Stimulated activated memory B cell treated with anti-CD40 and anti-IgM and Interleukin-4, amounts not matched to agents 10 μg/mL and 1 μg/mL and 100 μg/mL, for 72 hours (primary cell): Measurements from ENCODE around the gene ETV3.

Experiments
- ATAC-seq: fragments of 150-1000 bp; cut with Tn5 transposase; 2 replicates; pipeline ENCODE4 v1.10.0; 2021
- H3K27ac Mint-ChIP-seq: one replicate; pipeline ENCODE4 v1.8.0; 2022; ENCODE audit warnings: mild to moderate bottlenecking, mixed read lengths
- H3K27me3 Mint-ChIP-seq: one replicate; pipeline ENCODE4 v1.8.0; 2022; ENCODE audit warnings: mixed read lengths
- H3K36me3 Mint-ChIP-seq: one replicate; pipeline ENCODE4 v1.8.0; 2022; ENCODE audit warnings: mixed read lengths
- H3K4me1 Mint-ChIP-seq: one replicate; pipeline ENCODE4 v1.8.0; 2022; ENCODE audit warnings: mixed read lengths
- H3K4me3 Mint-ChIP-seq: one replicate; pipeline ENCODE4 v1.8.0; 2022; ENCODE audit warnings: mild to moderate bottlenecking, moderate library complexity, mixed read lengths
- H3K9me3 Mint-ChIP-seq: one replicate; pipeline ENCODE4 v1.8.0; 2022; ENCODE audit warnings: mixed read lengths

ETV3 gene

DNA sequence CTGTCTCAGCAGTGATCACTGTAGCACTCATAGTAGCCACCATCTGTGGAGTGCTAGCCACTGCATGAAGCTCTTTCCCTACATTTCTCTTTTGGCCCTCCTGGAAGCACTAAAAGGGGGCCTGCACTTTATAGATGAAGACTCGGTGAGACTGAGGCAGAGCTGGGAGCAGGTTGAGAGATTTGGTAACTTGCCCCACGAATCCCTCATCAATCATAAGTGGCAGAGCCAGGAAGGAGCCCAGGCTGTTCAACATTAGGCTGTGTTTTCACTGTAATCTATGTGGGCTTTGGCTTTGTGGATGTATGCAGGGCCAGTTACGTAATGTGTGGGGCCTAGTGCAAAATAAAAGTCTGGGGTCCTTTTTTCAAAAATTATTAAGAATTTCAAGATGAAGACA is 13.3 kb upstream of the ETV3 start:
- Mint-ChIP-seq H3K9me3 (no peaks in the 10 kb centered on the region), H3K36me3 (no peaks in the 10 kb centered on the region), H3K4me3 (no peak overlapping the region), H3K27me3 (peaks cover 19% of the 10 kb centered on the region), H3K4me1 (peaks cover 54% of the 10 kb centered on the region), H3K27ac (no peak overlapping the region)
- ATAC-seq, result no peak

DNA sequence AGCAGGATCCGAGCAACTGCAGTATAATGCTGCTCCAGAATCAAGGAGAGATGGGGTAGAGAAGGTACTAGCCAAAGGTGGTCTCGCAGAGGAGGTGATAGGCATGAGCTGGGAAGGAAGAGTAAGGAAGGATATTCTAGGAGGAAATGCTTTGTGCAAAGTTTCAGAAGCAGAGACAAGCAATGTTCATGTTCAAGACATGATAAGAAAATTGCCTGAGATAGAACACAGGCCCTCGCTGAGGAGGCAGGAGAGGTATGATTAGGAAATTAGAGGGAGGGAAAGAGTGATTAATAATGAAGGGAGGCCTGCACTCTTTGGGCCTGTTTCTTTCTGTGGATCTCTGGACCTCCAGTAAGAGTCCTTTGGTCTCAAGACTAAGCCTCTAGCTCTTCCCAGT is 12.9 kb upstream of the ETV3 start:
- H3K4me1 Mint-ChIP-seq, result peaks cover 53% of the 10 kb centered on the region
- H3K9me3 Mint-ChIP-seq, result no peaks in the 10 kb centered on the region
- no peaks in the 10 kb centered on the region for H3K36me3 Mint-ChIP-seq
- no peak overlapping the region for H3K4me3 Mint-ChIP-seq
- peaks cover 14% of the 10 kb centered on the region for H3K27me3 Mint-ChIP-seq
- ATAC-seq, result no peak
- H3K27ac Mint-ChIP-seq, result peak overlapping the region; percentile 10

GRCh38 chr1:157150631-157151030 is 12.4 kb upstream of the ETV3 start:
- Mint-ChIP-seq H3K9me3 (no peaks in the 10 kb centered on the region), H3K27ac (peak overlapping the region; percentile 10), H3K4me3 (no peak overlapping the region), H3K27me3 (peaks cover 10% of the 10 kb centered on the region), H3K4me1 (peaks cover 48% of the 10 kb centered on the region), H3K36me3 (no peaks in the 10 kb centered on the region)
- no peak for ATAC-seq

DNA sequence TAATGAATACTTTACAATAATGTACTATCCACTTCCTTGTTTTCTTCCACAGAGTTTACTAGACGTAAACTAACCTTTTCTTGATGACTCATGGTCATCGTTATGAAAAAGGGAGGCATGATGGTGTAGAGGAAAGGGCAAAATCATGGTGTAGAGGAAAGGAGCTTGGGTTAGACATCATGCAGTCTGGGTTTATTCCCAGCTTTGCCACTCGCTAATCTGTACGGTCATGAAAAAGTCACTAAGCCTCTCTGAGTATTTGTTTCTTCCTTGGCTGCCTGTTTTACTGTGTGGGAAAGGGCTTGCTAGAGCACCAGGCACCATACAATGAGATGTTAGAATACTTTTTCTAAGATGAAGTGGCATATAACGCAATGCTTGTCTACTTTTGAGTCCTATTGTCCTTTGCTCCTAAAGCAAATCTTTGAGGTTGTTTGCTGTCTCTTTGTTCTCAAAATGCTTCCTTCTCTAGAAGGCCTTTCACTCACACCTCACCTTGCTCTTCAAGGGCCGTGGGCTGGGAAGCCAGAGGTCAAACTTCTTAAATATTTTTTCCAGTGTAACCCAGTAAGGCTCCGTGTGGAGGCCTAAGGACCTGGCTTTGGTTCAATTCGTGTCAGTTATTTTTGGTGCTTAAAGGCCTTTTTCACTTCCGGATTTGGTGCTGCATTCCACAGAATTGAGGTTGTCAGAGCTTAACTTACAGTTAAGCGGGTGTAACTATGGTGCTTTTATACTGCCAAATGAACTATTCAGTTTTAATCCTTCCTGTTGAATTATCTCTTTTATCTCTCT is 9.9 kb upstream of the ETV3 start:
- Mint-ChIP-seq H3K4me3 (no peak overlapping the region), H3K27ac (peak overlapping the region; percentile 53), H3K36me3 (no peaks in the 10 kb centered on the region), H3K4me1 (peaks cover 25% of the 10 kb centered on the region), H3K9me3 (no peaks in the 10 kb centered on the region), H3K27me3 (no peaks in the 10 kb centered on the region)
- ATAC-seq, result peak; percentile 65

GRCh38 chr1:157147037-157147436 is 8.8 kb upstream of the ETV3 start:
- Mint-ChIP-seq H3K36me3 (no peaks in the 10 kb centered on the region), H3K27me3 (no peaks in the 10 kb centered on the region), H3K9me3 (no peaks in the 10 kb centered on the region), H3K4me3 (no peak overlapping the region), H3K4me1 (peaks cover 34% of the 10 kb centered on the region), H3K27ac (peak overlapping the region; percentile 53)
- ATAC-seq, result no peak

DNA sequence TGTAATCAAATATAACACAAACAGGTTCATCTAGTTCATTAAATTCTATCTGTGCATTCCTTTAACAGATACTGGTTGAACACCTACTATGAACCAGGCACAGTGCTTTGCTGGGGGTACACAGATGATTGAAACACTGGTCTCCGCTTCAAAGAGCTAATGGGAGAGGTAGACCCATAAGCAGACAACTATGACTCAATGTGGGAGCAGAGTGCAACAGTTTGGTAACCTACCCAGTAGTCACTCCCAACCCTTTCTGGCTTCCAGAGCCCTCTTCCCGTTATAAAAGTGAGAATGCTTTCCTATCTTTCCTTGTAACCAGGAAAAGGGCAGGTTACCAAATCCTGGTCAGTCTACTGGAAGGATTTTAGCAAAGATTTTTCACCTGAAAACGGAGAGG is 8.0 kb upstream of the ETV3 start:
- Mint-ChIP-seq H3K27me3 (no peaks in the 10 kb centered on the region), H3K9me3 (no peaks in the 10 kb centered on the region), H3K27ac (no peak overlapping the region), H3K4me3 (no peak overlapping the region), H3K4me1 (peaks cover 41% of the 10 kb centered on the region), H3K36me3 (no peaks in the 10 kb centered on the region)
- ATAC-seq, result no peak

DNA sequence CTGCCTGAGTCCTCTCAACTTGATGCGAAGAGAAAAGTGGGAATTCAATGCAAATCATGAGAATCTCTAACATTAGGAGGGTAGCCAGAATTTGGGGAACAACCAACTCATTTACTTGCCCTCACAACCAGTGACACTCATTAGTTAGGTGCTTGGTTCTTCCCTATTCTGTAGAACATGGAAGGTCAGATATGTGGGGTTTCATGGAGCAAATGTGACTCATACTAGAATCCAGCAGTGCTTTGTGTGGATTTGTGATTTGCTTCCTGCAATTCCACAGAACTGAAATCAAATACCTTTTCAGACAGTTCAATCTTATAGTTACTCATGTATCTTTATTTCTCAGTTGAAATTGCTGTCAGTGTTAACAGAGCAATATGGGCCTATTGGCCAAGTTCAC is 6.9 kb upstream of the ETV3 start:
- ATAC-seq, result no peak

GRCh38 chr1:157144509-157144908 is 6.3 kb upstream of the ETV3 start:
- H3K4me1 Mint-ChIP-seq, result peaks cover 50% of the 10 kb centered on the region

More for the DNA sequence above, 6.9 kb upstream of the ETV3 start:
- Mint-ChIP-seq H3K9me3 (no peaks in the 10 kb centered on the region), H3K4me3 (no peak overlapping the region), H3K36me3 (no peaks in the 10 kb centered on the region), H3K4me1 (peaks cover 47% of the 10 kb centered on the region), H3K27me3 (no peaks in the 10 kb centered on the region), H3K27ac (no peak overlapping the region)

DNA sequence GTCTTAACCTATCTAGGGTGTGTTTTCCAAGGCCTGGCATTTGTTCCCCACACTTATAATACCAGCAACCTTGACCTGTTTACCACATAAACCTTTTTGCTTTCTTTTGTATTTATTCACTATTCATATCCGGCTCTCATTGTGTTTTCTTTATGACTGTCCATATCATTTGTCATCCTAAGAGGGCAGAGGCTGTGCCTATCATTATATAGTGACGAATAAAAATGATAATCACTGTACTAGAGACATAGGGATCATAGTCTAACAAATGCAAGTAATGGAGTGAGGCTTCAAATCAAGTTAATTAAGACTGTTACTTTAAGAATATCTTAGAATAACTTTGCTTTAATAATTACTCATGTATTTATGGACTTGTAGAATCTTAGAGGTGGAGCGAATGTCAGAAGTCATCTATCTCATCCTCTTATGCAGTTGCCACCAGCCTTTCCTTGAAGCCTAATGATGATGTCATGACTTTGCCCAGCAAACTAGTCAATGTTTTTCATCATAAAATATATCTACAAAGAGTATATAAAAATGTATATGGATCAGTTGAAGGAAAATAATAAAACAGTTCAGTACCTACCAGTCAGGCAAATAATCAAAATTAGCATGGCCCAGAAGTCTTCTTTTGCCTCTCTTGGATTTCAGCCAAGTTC is 4.7 kb upstream of the ETV3 start:
- Mint-ChIP-seq H3K4me3 (no peak overlapping the region), H3K36me3 (no peaks in the 10 kb centered on the region), H3K27ac (peak overlapping the region; percentile 94), H3K9me3 (no peaks in the 10 kb centered on the region), H3K4me1 (peaks cover 47% of the 10 kb centered on the region), H3K27me3 (no peaks in the 10 kb centered on the region)
- no peak for ATAC-seq

More at GRCh38 chr1:157144509-157144908, 6.3 kb upstream of the ETV3 start:
- ATAC-seq, result no peak
- Mint-ChIP-seq H3K9me3 (no peaks in the 10 kb centered on the region), H3K4me3 (no peak overlapping the region), H3K27me3 (no peaks in the 10 kb centered on the region), H3K27ac (no peak overlapping the region), H3K36me3 (no peaks in the 10 kb centered on the region)

- Mint-ChIP-seq H3K9me3 (no peaks in the 10 kb centered on the region), H3K36me3 (peaks cover 7% of the 10 kb centered on the region), H3K4me3 (no peak overlapping the region), H3K27me3 (no peaks in the 10 kb centered on the region), H3K27ac (peak overlapping the region; percentile 94), H3K4me1 (peaks cover 47% of the 10 kb centered on the region)
- ATAC-seq, result peak; percentile 57
Observed at GRCh38 chr1:157142201-157142600, 4.0 kb upstream of the ETV3 start.

DNA sequence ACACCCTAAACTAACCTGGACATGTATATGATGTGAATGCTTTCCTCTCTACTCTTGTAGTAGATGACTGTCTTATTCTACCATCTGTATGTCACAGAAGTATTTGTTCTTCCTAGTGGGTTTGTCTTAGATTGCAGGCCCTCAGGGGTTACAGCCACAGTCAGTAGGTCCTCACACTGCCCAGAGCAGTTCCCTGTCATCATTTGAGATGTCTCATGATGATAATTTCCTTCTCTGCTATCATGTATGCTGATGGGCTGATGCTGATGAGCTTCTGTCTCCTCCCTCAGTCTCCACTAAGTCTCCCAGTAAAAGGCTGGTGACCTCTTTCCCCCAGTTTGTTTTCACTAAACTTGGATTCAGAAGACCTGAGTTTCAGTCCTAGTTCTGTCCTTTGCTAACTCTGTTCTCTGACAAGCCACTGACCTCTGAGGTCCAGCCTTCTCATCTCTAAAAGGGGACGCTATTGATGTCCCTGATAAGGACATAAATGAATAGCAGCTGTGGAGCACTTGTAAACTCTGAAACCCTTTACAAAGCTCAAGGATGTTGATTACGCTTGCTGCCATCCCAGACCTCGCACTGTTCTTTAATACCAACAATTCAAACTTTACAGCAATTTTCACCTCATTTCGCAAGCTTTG is 3.1 kb upstream of the ETV3 start:
- Mint-ChIP-seq H3K4me1 (peaks cover 53% of the 10 kb centered on the region), H3K36me3 (peaks cover 12% of the 10 kb centered on the region), H3K27ac (peak overlapping the region; percentile 94), H3K9me3 (no peaks in the 10 kb centered on the region), H3K4me3 (no peak overlapping the region), H3K27me3 (no peaks in the 10 kb centered on the region)
- ATAC-seq, result no peak

- H3K36me3 Mint-ChIP-seq, result peaks cover 22% of the 10 kb centered on the region
- ATAC-seq, result no peak
- H3K27me3 Mint-ChIP-seq, result no peaks in the 10 kb centered on the region
- peaks cover 63% of the 10 kb centered on the region for H3K4me1 Mint-ChIP-seq
- peak overlapping the region; percentile 94 for H3K27ac Mint-ChIP-seq
- no peaks in the 10 kb centered on the region for H3K9me3 Mint-ChIP-seq
- H3K4me3 Mint-ChIP-seq, result no peak overlapping the region
Observed at GRCh38 chr1:157140063-157140588, 1.9 kb upstream of the ETV3 start.

DNA sequence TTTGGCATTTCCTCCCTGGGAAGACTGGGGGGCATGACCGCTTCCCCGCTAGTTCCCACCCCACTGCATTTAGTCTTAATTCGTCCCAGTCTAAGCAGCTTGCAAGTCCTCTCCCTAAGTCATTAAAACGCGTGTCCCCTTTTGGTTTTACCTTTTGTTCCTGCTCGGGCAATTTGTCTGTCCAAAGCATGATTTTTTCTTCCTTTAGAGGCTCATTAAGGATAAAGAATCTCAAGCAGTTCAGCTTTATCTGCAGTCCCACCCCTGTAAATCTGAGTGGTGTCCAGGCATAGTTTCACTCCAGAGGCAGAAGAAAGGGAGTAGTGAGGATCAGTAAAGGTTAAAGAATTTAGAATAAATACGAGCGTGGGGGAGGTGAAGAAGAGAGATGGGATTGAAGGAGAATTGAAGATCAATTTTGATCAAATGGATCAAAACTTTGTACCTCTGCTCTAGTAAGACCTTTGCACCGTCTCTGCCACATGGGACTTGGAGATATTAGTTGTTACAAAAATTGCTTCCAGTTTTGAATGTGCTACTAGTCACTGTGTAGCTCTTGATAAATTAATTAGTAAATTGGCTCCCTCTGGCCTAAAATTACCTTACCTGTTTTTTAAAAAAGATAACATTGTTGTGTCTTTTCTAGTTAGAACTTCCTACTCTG is 989 bp upstream of the ETV3 start:
- Mint-ChIP-seq H3K4me3 (peak overlapping the region; percentile 96), H3K36me3 (peaks cover 31% of the 10 kb centered on the region), H3K27me3 (no peaks in the 10 kb centered on the region), H3K4me1 (peaks cover 71% of the 10 kb centered on the region), H3K27ac (peak overlapping the region; percentile 94), H3K9me3 (no peaks in the 10 kb centered on the region)
- ATAC-seq, result no peak

DNA sequence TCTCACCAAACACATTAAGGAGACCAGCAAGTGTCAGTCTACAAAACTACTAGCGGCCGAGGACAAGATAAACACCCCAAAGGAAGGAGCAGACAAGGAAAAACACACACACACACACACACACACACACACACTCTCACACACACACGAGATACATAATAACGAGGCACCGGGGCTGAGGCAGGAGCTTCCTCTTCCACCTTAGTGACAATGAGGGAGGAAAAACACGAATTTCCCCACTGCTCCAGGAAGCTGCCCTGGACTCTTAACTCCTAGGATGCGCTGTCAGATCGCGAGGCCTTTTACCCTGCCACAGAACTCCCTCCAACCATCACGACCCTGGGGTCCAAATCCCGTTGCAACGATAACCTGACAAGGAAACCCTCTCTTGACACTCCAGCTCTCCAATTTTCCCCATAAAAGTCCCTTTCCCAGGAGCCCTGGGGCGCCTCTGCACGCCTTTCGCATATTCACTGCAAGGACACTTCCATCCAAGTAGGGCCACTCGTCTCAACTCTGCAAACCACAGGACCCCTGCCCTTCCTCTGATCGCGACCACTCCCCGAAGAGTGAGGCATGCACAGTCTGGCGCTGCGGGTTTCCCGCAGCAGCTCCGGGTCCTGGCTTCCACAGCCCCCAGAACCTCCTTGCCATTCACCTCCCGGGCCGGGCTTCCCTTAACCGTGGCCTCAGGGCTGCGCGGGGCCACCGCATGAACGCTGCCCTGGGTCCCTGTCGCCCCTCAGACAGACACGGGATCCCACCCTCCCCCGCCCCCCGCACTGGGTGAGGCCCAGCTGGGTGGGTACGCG is 581 bp downstream of the ETV3 start:
- H3K27ac Mint-ChIP-seq, result peak overlapping the region; percentile 94
- H3K36me3 Mint-ChIP-seq, result peaks cover 47% of the 10 kb centered on the region
- H3K9me3 Mint-ChIP-seq, result no peaks in the 10 kb centered on the region
- no peaks in the 10 kb centered on the region for H3K27me3 Mint-ChIP-seq
- H3K4me1 Mint-ChIP-seq, result peaks cover 75% of the 10 kb centered on the region
- peak overlapping the region; percentile 96 for H3K4me3 Mint-ChIP-seq
- ATAC-seq, result peak; percentile 5
